ENCODE measurements around the gene HECTD1. TPM values are rescaled to one million over a fixed set of nuclear protein-coding genes. Genes with fewer than 3 reads are reported as not detected.

HECTD1 gene
- total RNA-seq, 1 experiment from 2014 or later: 101 TPM

GRCh38 chr14:31222834-31223233 lies 15.2 kb upstream of the HECTD1 start:
- Histone ChIP-seq H3K9me3 (ENCODE audit: control insufficient read depth, insufficient read depth, low read depth, low read length) (no peaks in the 10 kb centered on the region), H3K4me1 (ENCODE audit: control insufficient read depth, insufficient read depth, low read length) (no peaks in the 10 kb centered on the region), H3K27ac (ENCODE audit: low read length) (no peak overlapping the region), H3K36me3 (ENCODE audit: control insufficient read depth, insufficient read depth, low read length) (no peaks in the 10 kb centered on the region), H3K4me3 (ENCODE audit: low read depth in 2 of 2, low read length in 2 of 2) (no peak overlapping the region), H3K27me3 (ENCODE audit: control insufficient read depth, insufficient read depth, low read length) (no peaks in the 10 kb centered on the region)
- DNase-seq (ENCODE audit: low read depth, low spot score): no peak
- CTCF ChIA-PET: no interaction called here
- ATAC-seq: no peak
- in situ Hi-C loops (cut with HindIII; ENCODE audit: low pct_unique_long_range_greater_than_20kb, low sequenced_read_pairs): no loop called here
- intact Hi-C loops (cut with micrococcal nuclease; ENCODE audit: unreplicated experiment): no loop called here
- TF ChIP-seq CTCF (IDR thresholded peaks at IDR 0.05) (no peak), TCF7L2 (IDR thresholded peaks at IDR 0.05; ENCODE audit: low read depth, low read length) (no peak), SIN3A (IDR thresholded peaks at IDR 0.05; ENCODE audit: borderline replicate concordance, insufficient read depth, low read depth, low read length) (no peak), POLR2AphosphoS5 (IDR thresholded peaks at IDR 0.05; ENCODE audit: low read depth, low read length) (no peak)
- TF ChIP-seq, protein P1, sequence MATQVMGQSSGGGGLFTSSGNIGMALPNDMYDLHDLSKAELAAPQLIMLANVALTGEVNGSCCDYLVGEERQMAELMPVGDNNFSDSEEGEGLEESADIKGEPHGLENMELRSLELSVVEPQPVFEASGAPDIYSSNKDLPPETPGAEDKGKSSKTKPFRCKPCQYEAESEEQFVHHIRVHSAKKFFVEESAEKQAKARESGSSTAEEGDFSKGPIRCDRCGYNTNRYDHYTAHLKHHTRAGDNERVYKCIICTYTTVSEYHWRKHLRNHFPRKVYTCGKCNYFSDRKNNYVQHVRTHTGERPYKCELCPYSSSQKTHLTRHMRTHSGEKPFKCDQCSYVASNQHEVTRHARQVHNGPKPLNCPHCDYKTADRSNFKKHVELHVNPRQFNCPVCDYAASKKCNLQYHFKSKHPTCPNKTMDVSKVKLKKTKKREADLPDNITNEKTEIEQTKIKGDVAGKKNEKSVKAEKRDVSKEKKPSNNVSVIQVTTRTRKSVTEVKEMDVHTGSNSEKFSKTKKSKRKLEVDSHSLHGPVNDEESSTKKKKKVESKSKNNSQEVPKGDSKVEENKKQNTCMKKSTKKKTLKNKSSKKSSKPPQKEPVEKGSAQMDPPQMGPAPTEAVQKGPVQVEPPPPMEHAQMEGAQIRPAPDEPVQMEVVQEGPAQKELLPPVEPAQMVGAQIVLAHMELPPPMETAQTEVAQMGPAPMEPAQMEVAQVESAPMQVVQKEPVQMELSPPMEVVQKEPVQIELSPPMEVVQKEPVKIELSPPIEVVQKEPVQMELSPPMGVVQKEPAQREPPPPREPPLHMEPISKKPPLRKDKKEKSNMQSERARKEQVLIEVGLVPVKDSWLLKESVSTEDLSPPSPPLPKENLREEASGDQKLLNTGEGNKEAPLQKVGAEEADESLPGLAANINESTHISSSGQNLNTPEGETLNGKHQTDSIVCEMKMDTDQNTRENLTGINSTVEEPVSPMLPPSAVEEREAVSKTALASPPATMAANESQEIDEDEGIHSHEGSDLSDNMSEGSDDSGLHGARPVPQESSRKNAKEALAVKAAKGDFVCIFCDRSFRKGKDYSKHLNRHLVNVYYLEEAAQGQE (IDR thresholded peaks at IDR 0.05; ENCODE audit: insufficient read depth in 1 of 2, low read depth in 2 of 2, low read length in 1 of 2): no peak
- BruUV-seq (replicated peaks): no TSS peak
- POLR2A ChIA-PET: interaction anchor here (0.6 kb wide), 1 partner anchor 716 kb away, joined by 5 read pairs; no protein-coding TSS in a partner anchor

DNA sequence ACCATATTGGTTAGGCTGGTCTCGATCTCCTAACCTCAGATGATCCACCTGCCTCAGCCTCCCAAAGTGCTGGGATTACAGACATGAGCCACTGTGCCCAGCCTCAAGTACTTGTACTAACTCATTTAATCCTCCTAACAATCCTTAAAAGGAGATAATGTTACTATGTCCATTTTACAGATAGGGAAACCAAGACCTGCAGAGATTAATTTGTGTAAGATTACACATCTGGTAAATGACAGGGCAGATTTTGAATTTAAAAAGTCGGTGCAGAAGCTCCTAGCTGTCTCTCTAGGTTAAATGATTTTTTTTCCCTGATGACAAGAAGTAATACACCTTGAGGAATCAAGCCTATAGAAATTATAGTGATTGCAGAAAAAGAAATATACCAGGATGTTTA lies 13.7 kb upstream of the HECTD1 start:
- no peak for TF ChIP-seq SIN3A (IDR thresholded peaks at IDR 0.05; ENCODE audit: borderline replicate concordance, insufficient read depth, low read depth, low read length)
- no peak for TF ChIP-seq CTCF (IDR thresholded peaks at IDR 0.05)
- no peak for TF ChIP-seq TCF7L2 (IDR thresholded peaks at IDR 0.05; ENCODE audit: low read depth, low read length)
- no peak for TF ChIP-seq POLR2AphosphoS5 (IDR thresholded peaks at IDR 0.05; ENCODE audit: low read depth, low read length)
- TF ChIP-seq, protein P1 (IDR thresholded peaks at IDR 0.05; ENCODE audit: insufficient read depth in 1 of 2, low read depth in 2 of 2, low read length in 1 of 2): no peak
- ATAC-seq (no peak), DNase-seq (ENCODE audit: low read depth, low spot score) (no peak)
- Histone ChIP-seq H3K4me1 (ENCODE audit: control insufficient read depth, insufficient read depth, low read length) (no peaks in the 10 kb centered on the region), H3K27me3 (ENCODE audit: control insufficient read depth, insufficient read depth, low read length) (no peaks in the 10 kb centered on the region), H3K9me3 (ENCODE audit: control insufficient read depth, insufficient read depth, low read depth, low read length) (no peaks in the 10 kb centered on the region), H3K4me3 (ENCODE audit: low read depth in 2 of 2, low read length in 2 of 2) (no peak overlapping the region), H3K27ac (ENCODE audit: low read length) (no peak overlapping the region), H3K36me3 (ENCODE audit: control insufficient read depth, insufficient read depth, low read length) (no peaks in the 10 kb centered on the region)
- intact Hi-C loops (cut with micrococcal nuclease; ENCODE audit: unreplicated experiment): no loop called here
- ChIA-PET POLR2A (interaction anchor here (0.7 kb wide), 1 partner anchor 45 kb away, joined by 10 read pairs; no protein-coding TSS in a partner anchor), CTCF (no interaction called here)
- BruUV-seq (replicated peaks): no TSS peak
- in situ Hi-C loops (cut with HindIII; ENCODE audit: low pct_unique_long_range_greater_than_20kb, low sequenced_read_pairs): no loop called here

Data from Panc1 (cell line).